Neutrophil (primary cell): ENCODE data around the gene ATP11B.

Experiments used
- H3K27ac ChIP-seq: fragments of 200-600 bp; sonication (generic); 2 replicates; pipeline ENCODE4 v1.5.1; 2016; ENCODE audit warnings: mild to moderate bottlenecking, moderate library complexity
- H3K27me3 ChIP-seq: fragments of 200-600 bp; sonication (generic); 2 replicates; pipeline ENCODE4 v1.6.0; 2016; ENCODE audit warnings: mild to moderate bottlenecking
- H3K36me3 ChIP-seq: fragments of 200-600 bp; sonication (generic); 2 replicates; pipeline ENCODE4 v1.5.1; 2017
- H3K4me1 ChIP-seq, 2 experiments: fragments of 200-600 bp in 1 of 2; sonication (generic) in 1 of 2; 1 replicate in 1 of 2; 2 replicates in 1 of 2; pipeline versions ENCODE4 v1.5.1 to v1.6.1; 2013 to 2016; ENCODE audit warnings: low read depth in 1 of 2, low read length in 1 of 2, mild to moderate bottlenecking in 1 of 2, moderate library complexity in 1 of 2; ENCODE audit not compliant: control insufficient read depth in 1 of 2, insufficient read depth in 1 of 2
- H3K4me3 ChIP-seq, 2 experiments: fragments of 200-600 bp in 1 of 2; sonication (generic) in 1 of 2; 1 replicate in 1 of 2; 2 replicates in 1 of 2; pipeline ENCODE4 v1.5.1; 2013 to 2016; ENCODE audit warnings: low read depth in 1 of 2, low read length in 1 of 2, mild to moderate bottlenecking in 1 of 2, moderate library complexity in 1 of 2
- H3K9me3 ChIP-seq: fragments of 200-600 bp; sonication (generic); 2 replicates; pipeline ENCODE4 v1.5.1; 2016
- CTCF ChIP-seq: fragments of 200-600 bp; sonication (generic); IDR thresholded peaks from 2 replicates; pipeline ENCODE4 v1.5.1; 2016; ENCODE audit warnings: antibody characterized with exemption

Gene ATP11B

DNA sequence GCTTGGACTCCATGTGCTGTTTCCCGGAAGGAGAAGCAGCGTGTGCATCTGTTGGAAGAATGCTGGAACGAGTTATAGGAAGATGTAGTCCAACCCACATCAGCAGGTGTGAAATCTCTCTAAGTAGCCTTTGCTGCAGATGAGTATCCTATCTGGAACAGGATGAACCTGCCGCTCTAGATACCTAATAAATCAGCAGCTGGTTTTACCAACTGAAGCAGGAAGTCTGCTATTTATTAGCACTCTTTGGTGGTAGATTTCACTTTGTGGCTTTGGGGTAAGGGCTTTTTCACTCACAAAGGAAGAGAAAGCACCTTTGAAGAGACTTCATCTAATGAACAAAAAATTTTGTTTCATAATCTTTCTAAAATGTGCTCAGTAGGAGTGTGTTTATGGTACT lies 120.6 kb downstream of the ATP11B start:
- H3K4me1 ChIP-seq, result no peaks in the 10 kb centered on the region
- H3K27ac ChIP-seq, result peak overlapping the region; percentile 13
- H3K27me3 ChIP-seq, result no peaks in the 10 kb centered on the region
- TF ChIP-seq CTCF, result no peak
- H3K9me3 ChIP-seq, result no peaks in the 10 kb centered on the region
- H3K36me3 ChIP-seq, result peaks cover 90% of the 10 kb centered on the region
- no peak overlapping the region for H3K4me3 ChIP-seq

- Histone ChIP-seq H3K4me3 (no peak overlapping the region), H3K36me3 (peaks cover 94% of the 10 kb centered on the region), H3K4me1 (no peaks in the 10 kb centered on the region), H3K27ac (no peak overlapping the region), H3K27me3 (no peaks in the 10 kb centered on the region), H3K9me3 (no peaks in the 10 kb centered on the region)
- TF ChIP-seq CTCF, result no peak
Measured at GRCh38 chr3:182914341-182914740, 121.0 kb downstream of the ATP11B start.

DNA sequence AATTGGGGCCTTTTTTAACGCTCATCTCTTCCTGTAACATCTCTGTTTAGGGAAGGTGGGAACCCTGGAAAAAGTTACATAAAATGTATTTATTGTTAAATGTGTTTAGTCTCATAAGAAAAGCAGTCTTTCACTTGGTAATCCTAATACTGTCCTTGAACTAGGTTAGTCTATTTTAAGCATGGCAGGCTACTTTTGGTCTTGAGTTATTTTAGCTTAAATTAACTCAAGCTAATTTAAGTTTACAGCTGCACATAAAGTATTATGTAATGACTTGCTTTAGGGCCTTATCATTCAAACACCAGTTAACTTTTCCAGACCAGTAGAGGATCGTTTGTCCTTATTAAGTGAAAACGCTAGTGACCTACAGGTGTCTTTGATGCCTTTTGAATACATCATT lies 123.8 kb downstream of the ATP11B start:
- Histone ChIP-seq H3K36me3 (peaks cover 93% of the 10 kb centered on the region), H3K4me3 (no peak overlapping the region), H3K27ac (no peak overlapping the region)

GRCh38 chr3:182919866-182920357 lies 126.6 kb downstream of the ATP11B start:
- Histone ChIP-seq H3K4me3 (no peak overlapping the region), H3K36me3 (peaks cover 71% of the 10 kb centered on the region), H3K27me3 (no peaks in the 10 kb centered on the region), H3K9me3 (no peaks in the 10 kb centered on the region), H3K27ac (no peak overlapping the region), H3K4me1 (no peaks in the 10 kb centered on the region)
- TF ChIP-seq CTCF, result no peak

More for the DNA sequence above, 123.8 kb downstream of the ATP11B start:
- no peaks in the 10 kb centered on the region for H3K4me1 ChIP-seq
- no peak for TF ChIP-seq CTCF
- no peaks in the 10 kb centered on the region for H3K27me3 ChIP-seq
- no peaks in the 10 kb centered on the region for H3K9me3 ChIP-seq

DNA sequence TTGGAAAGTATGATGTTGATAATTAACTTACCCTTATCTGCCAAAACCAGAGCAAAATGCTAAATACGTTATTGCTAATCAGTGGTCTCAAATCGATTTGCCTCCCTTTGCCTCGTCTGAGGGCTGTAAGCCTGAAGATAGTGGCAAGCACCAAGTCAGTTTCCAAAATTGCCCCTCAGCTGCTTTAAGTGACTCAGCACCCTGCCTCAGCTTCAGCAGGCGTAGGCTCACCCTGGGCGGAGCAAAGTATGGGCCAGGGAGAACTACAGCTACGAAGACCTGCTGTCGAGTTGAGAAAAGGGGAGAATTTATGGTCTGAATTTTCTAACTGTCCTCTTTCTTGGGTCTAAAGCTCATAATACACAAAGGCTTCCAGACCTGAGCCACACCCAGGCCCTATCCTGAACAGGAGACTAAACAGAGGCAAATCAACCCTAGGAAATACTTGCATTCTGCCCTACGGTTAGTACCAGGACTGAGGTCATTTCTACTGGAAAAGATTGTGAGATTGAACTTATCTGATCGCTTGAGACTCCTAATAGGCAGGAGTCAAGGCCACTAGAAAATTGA lies 127.3 kb downstream of the ATP11B start:
- Histone ChIP-seq H3K27ac (no peak overlapping the region), H3K36me3 (peaks cover 67% of the 10 kb centered on the region), H3K27me3 (no peaks in the 10 kb centered on the region), H3K4me1 (no peaks in the 10 kb centered on the region), H3K9me3 (no peaks in the 10 kb centered on the region), H3K4me3 (no peak overlapping the region)
- TF ChIP-seq CTCF, result no peak
